HL-60/S4 treated with retinoic acid at 250 ng/mL for 4 days and 3 days (cell line): Measurements from ENCODE around the gene DLGAP3.
"Not testable (repeated sequence)": the region's sequence is repeated elsewhere in the genome, so short reads cannot be mapped to it uniquely, and the experiment has no call there.

Source experiments
- in situ Hi-C: fragments of 300-500 bp; cut with MboI; formaldehyde crosslinking; loops from 2 replicates; pipeline ENCODE4 v1.7.0; 2022; ENCODE audit warnings: low sequenced_read_pairs

Gene DLGAP3, protein sequence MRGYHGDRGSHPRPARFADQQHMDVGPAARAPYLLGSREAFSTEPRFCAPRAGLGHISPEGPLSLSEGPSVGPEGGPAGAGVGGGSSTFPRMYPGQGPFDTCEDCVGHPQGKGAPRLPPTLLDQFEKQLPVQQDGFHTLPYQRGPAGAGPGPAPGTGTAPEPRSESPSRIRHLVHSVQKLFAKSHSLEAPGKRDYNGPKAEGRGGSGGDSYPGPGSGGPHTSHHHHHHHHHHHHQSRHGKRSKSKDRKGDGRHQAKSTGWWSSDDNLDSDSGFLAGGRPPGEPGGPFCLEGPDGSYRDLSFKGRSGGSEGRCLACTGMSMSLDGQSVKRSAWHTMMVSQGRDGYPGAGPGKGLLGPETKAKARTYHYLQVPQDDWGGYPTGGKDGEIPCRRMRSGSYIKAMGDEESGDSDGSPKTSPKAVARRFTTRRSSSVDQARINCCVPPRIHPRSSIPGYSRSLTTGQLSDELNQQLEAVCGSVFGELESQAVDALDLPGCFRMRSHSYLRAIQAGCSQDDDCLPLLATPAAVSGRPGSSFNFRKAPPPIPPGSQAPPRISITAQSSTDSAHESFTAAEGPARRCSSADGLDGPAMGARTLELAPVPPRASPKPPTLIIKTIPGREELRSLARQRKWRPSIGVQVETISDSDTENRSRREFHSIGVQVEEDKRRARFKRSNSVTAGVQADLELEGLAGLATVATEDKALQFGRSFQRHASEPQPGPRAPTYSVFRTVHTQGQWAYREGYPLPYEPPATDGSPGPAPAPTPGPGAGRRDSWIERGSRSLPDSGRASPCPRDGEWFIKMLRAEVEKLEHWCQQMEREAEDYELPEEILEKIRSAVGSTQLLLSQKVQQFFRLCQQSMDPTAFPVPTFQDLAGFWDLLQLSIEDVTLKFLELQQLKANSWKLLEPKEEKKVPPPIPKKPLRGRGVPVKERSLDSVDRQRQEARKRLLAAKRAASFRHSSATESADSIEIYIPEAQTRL

DNA sequence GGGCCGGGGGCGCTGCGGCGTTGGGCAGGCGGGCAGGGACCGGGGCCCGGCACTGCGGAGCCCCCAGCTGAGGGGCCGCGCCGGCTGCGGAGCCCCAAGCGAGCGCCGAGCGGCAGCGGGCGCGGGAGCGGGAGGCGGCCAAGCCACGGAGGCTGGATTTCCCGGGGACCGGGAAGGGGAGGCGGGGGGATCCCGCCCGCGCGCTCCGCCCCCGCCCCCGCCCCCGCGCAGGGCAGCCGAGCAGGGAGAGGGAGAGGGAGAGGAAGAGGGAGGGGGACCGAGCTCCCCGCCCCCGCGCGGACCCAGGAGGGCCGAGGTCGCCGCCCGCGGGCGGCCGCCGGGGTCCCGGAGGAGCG lies at the start of gene DLGAP3:
TSS of gene DLGAP3 (minus strand) at position 154 of the 356 bp plus-strand sequence. CDS start 24,267 bp downstream, outside the sequence.
- in situ Hi-C loops = no loop called here

DNA sequence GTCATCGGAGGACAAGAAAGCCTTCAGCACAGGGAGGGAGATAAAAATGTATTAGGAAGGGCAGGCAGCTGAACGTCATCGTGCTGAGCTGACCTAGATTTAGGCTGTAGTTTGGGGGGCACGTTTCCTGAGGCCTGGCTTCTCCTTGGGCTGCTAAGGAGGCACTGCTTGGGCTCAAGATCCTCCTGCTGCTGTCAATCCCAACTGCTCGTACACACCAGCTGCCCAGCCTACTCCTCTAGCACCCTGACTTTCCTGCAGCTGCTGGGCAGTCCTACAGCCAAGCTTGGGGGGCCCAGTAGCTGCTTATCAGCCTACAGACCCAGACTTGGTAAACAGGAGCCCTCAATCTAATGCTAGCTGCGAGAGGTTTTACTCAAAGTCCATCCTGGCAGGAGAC lies 49.5 kb upstream of the DLGAP3 start:
- in situ Hi-C loops = no loop called here

DNA sequence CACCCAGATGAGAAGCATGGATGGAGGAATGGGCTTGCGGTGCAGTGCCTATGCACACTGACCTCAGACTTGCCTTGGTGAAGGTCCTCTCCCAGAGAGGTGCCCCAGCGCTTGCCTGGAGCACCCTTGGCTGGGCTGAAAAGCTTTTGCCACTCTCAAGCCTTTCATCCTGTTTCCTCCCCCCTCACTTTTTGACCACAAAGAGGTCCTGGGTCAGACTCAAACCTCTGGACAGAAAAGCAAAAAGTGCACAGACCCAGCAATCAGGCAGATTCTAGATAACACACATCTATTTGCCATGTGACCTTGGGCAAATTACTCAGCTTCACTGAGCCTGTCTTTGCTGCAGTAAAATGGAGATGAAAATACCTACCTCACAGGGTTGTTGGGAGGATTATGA lies 48.4 kb upstream of the DLGAP3 start:
- in situ Hi-C loops = no loop called here

DNA sequence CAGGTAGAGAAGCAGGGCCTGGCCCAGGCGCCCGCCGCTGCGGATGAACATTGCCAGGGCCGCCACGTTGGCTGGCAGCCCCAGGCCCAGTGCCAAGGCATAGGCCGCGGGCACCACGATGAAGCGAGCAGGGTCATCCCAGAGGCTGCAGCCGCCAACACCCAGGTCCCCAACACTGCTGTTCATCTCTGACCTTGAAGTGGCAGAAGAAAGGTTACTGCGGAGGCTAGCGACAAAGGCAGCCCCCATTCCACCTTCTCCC lies 47.7 kb upstream of the DLGAP3 start:
- in situ Hi-C loops = no loop called here

DNA sequence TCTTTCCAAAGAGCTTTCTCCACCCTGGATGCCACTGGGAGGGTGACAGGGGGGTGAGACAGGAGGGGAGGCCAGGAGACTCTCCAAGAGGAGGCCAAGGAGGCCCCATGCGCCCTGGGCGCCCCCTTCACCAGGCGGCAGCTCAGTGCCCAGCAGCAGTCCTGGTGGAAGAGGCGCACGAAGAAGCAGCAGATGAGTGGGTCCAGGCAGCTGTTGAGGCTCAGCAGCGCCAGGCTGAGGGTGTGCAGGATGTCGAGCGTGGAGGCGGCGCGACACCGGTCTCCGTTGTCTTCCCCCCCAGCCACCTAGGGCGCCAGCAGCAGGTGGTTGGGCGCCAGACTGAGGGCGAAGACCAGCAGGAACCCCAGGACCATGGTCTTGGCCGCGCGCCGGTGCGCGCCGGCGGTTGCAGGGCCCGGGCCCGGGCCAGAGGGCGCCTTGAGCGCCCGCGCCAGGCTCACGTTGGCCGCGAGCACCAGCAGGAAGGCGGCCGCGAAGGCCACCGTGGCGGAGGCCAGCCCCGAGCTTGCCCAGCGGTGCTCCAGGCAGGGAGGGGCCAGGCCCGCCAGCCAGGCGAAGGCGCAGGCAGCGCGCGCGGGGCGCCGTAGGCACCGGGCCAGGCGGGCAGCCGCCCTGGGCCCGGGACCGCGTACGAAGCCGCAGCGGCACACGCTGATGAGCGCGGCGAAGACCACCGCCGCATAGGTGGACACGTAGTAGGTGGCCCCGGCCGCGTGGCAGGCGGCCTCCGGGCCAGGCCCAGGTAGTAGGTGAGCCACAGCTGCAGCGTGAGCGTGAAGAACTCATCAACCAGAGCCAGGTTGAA lies 47.1 kb upstream of the DLGAP3 start:
- in situ Hi-C loops = no loop called here

DNA sequence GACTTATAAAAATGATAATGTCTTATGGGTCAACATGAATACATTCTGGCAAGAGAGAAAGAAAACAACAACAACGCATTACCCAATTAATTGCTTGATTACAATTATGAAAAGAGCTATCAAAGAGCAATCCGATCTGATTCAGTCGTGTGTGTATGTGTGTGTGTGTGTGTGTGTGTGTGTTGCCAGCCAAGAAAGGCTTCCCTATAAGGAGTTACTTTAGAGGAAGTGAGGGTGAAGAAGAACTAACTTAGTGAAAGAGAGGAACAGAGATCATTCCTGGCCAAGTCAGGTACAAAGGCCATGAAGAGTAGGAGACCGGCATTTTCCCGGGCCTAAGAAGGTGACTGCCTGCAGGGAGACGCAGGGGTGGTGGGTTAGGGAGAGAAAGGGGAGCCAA lies 46.3 kb upstream of the DLGAP3 start:
- in situ Hi-C loops = no loop called here

DNA sequence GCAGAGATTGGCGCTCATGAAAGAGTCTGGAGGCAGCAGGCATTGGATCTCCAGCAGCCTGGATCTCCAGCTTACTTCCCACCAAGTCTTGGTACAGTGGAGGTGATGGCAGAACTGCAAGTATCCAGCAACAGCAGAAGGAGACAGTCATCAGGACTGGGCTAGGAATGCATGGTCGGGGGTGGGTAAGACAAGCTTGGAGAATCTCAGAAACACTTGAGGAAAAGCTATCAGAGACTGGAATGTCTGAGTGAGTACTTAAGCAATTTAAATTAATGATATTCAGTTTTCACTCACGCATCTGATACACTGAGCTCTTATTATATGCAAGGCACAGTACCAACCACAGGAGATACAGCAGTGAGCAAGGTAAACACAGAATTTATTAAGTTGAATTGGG lies 45.9 kb upstream of the DLGAP3 start:
- in situ Hi-C loops = no loop called here

DNA sequence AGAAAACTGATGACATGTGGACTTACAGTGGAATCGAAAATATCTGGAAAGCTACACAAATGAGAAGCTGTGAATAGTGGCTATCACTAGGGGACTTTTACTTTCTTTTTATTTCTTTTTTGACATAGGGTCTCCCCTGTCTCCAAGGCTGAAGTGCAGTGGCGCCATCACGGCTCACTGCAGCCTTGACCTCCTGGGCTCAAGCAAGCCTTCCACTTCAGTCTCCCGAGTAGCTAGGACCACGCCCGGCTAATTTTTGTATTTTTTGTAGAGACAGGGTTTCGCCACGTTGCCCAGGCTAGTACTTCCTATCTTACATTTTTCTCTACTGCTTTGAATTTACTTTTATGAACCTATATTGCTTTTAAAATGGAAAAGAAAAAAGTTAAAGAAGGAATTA lies 45.2 kb upstream of the DLGAP3 start:
- in situ Hi-C loops = no loop called here

DNA sequence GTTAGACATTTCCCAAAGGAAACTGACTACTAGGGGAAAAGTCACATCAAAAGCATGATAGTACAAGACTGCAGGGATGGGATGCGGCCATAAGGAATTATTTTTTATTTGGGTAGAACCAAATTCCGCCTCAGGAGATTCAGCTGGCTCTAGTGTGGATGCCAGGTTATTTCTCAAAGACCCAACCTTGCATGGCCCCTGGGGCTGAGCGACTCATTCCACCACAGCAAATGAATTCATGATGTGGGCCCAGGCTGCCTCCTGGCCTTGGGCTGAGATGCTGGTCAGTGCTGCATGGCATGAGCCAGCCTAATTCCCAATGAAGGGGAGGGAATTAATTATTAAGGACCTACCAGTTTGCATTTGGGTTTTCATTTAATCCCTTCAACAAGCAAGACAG lies 43.9 kb upstream of the DLGAP3 start:
- in situ Hi-C loops = no loop called here

DNA sequence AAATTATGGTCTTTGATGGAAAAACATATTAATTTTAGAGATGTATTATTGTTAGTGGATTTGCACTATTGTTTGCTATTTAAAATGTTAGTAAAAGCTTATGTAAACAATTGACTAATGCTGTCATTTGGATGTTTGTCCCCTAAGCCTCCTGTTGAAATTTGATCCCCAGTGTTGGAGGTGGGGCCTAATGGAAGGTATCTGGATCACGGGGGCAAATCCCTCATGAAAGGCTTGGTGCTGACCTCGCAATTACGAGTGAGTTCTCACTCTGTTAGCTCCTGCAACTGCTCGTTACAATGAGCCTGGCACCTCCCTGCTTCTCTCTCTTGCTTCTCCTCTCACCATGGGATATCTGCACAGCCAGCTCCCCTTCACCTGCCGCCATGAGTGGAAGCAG lies 41.4 kb upstream of the DLGAP3 start:
- in situ Hi-C loops = no loop called here

DNA sequence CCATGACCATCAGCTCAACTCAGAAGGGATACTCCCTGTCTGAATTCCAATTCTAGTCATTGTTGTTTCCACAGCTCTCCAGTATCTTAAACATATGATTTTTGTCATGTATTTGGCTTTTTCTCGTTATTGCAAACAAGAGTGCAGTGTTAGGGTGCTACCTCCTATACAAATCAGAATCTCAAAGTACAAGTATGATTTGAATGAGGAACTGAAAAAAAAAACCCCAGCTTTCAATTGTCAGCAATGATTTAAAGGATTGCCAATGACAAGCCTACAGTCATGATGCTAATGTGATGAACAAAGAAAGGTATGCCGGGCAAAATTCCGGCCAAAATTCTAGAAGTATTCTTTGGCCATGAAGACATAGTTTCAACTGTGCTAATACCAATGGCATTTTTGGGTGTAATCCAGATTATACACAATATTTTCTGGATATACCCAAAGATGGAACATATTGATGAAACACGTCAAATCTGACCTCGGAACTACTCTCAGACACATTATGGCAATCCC lies 40.8 kb upstream of the DLGAP3 start:
- in situ Hi-C loops = no loop called here

DNA sequence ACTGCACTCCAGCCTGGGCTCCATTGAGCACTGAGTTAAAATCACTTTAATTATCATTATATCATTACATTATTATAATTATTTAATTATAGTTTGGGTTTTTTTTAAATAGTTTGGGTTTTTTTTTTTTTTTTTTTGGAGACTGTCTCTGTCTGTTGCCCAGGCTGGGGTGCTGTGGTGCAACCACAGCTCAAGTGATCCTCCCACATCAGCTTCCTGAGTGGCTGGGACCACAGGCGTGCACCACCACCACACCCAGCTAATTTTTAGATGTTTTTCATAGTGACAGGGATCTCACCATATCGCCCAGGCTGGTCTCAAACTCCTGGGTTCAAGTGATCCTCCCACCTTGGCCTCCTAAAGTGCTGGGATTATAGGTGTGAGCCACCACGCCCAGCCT lies 38.8 kb upstream of the DLGAP3 start:
- in situ Hi-C loops = not testable (repeated sequence)

DNA sequence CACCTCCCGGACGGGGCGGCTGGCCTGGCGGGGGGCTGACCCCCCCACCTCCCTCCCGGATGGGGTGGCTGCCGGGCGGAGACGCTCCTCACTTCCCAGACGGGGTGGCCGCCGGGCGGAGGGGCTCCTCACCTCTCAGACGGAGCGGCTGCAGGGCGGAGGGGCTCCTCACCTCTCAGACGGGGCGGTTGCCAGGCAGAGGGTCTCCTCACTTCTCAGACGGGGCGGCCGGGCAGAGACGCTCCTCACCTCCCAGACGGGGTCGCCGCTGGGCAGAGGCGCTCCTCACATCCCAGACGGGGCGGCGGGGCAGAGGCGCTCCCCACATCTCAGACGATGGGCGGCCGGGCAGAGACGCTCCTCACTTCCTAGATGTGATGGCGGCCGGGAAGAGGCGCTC lies 38.2 kb upstream of the DLGAP3 start:
- in situ Hi-C loops = not testable (repeated sequence)

DNA sequence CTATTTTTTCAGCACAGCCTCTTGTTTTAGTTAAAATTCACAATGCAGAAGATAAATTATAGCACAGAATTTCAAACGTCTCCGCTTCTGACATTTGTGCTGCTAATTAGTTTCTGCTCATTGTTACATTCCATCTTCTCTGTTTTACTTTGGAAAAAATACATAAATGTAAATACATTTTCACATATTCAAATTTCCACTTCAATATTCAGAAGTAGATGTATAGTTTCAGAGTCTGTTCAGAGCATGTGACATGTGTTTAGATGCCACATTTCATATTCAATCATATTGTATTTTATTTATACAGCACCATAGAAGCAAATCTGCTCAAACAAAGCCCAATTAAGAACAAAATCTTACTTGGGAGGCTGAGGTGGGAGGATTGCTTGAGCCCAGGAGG lies 36.1 kb upstream of the DLGAP3 start:
- in situ Hi-C loops = no loop called here

DNA sequence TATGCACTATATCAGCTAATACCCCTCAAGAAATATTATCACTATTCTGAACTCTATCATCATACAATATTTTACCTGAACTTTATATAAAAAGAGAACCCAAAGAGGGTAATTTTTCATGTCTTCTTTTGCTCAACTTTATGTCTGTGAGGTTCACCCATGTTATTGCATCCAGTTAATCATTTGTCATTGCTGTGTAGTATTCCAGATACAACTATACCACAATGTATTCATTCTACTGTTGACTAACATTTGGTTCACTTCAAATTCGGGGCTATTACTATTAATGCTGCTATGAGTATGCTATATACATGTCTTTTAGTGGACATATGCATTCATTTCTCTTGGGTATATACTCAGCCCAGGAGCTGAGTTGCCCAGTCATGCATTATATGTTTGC lies 21.0 kb upstream of the DLGAP3 start:
- in situ Hi-C loops = no loop called here

DNA sequence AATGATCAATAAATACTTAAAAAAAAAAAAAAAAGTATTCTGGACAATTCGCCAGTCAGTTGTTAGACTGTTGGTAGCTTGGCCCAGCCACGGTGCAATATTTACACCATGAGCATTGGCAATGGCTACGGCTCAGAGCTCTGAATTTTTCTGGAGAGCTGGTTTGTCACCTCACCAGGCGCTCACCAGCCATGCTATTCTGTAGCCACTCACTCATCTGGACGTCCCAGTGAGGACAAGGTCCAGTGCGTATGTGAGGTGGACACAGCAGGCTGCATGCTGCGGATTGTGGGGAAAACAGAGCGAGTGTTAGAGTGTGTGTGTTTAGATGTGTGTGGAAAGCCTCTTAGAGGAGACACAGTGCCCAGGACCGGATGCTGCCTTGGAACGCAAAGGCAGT lies 19.3 kb upstream of the DLGAP3 start:
- in situ Hi-C loops = not testable (repeated sequence)

DNA sequence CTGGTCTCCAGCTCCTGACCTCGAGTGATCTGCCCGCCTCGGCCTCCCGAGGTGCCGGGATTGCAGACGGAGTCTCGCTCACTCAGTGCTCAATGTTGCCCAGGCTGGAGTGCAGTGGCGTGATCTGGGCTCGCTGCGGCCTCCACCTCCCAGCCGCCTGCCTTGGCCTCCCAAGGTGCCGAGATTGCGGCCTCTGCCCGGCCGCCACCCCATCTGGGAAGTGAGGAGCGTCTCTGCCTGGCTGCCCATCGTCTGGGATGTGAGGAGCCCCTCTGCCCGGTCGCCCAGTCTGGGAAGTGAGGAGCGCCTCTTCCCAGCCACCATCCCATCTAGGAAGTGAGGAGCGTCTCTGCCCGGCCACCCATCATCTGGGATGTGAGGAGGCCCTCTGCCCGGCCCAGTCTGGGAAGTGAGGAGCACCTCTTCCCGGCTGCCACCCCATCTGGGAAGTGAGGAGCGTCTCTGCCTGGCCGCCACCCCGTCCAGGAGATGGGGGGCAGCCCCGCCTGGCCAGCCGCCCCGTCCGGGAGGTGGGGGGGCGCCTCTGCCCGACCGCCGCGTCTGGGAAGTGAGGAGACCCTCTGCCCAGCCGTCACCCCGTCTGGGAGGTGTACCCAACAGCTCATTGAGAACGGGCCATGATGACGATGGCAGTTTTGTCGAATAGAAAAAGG lies 18.3 kb upstream of the DLGAP3 start:
- in situ Hi-C loops = not testable (repeated sequence)

DNA sequence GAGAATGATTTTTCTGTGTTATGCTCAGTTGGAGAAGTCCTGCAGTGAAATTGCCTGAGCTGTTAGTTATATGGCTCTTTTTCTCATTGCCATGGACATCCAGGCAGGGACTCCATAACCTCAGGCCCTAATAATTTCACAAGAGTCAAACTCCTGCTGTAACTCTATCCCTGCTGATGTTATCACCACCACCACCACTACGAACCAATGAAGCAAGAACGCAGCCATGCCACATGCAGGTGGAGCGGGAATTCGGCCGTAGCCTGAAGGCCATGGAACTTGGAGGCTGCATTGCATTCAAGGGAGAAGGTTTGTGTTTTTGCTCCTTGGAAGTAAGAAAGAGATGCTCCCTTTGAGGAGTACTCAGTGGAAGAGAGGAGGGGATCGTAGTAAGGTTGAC lies 16.8 kb upstream of the DLGAP3 start:
- in situ Hi-C loops = no loop called here

DNA sequence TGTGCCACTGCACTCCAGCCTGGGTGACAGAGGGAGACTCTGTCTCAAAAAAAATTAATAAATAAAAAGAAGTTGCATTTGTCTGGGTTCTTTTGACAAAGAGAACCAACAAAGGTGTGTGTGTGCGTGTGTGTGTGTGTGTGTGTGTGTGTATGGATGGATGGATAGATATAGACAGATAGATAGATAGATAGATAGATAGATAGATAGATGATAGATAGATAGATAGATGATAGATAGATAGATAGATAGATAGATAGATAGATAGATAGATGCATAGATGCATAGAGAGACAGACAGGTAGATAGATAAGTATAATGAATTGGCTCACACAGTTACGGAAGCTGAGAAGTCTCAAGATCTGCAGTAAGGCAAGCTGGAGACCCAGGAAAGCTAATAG lies 12.3 kb upstream of the DLGAP3 start:
- in situ Hi-C loops = not testable (repeated sequence)

DNA sequence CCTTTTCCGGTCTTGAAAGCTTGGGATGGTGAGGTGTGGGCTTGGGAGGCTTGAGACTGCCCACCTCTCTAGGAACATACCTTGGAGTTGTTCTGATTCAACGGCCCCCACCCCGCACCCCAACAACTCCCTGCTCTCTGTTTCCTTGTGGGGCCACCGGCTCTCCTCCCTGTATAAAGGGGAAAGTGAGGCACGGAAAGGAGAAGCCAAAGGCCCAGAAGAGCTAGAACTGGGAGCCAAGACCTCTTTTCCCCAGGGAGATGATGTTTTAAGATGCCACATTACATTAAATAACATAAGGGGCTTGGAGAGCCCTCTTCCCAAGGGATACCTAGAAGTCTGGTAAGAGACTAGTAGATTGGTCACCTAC lies 1.2 kb upstream of the DLGAP3 start:
- in situ Hi-C loops = no loop called here
